GDM1 (cell line): ENCODE results near the gene ARMC8.
"Not testable (repeated sequence)": the region's sequence is repeated elsewhere in the genome, so short reads cannot be mapped to it uniquely, and the experiment has no call there.

Source experiments
- DNase-seq: peaks from one replicate; lab custom pipeline; 2025; lab: John Stamatoyannopoulos, UW

Gene ARMC8

GRCh38 chr3:138187296-138188012 lies at the start of gene ARMC8:
TSS of gene ARMC8 (plus strand) at chr3:138187301. CDS start at chr3:138187555, 254 bp downstream.
- DNase-seq = peak; percentile 67

- no peak for DNase-seq
These were observed 49.2 kb upstream of the ARMC8 start for GRCh38 chr3:138137861-138138260.

- no peak for DNase-seq
These were observed 47.4 kb upstream of the ARMC8 start for GRCh38 chr3:138139691-138140090.

- DNase-seq = no peak
These were observed 46.2 kb upstream of the ARMC8 start for GRCh38 chr3:138140940-138141339.

- DNase-seq = not testable (repeated sequence)
These were observed 44.9 kb upstream of the ARMC8 start for GRCh38 chr3:138142181-138142580.

- no peak for DNase-seq
These were observed 38.6 kb upstream of the ARMC8 start for GRCh38 chr3:138148503-138148902.

- no peak for DNase-seq
These were observed 32.6 kb upstream of the ARMC8 start for GRCh38 chr3:138154534-138154933.

GRCh38 chr3:138157743-138158142 lies 29.4 kb upstream of the ARMC8 start:
- no peak for DNase-seq

- no peak for DNase-seq
These were observed 22.0 kb upstream of the ARMC8 start for GRCh38 chr3:138165061-138165460.

GRCh38 chr3:138172625-138173024 lies 14.5 kb upstream of the ARMC8 start:
- DNase-seq = no peak

- DNase-seq = no peak
These were observed 13.2 kb upstream of the ARMC8 start for GRCh38 chr3:138173769-138174420.

GRCh38 chr3:138174421-138175131 lies 12.5 kb upstream of the ARMC8 start, which contains the start of gene DBR1:
TSS of gene DBR1 (minus strand) at chr3:138174921. CDS start at chr3:138174795, 126 bp downstream.
- peak; percentile 68 for DNase-seq

- DNase-seq = peak; percentile 12
These were observed 6.6 kb upstream of the ARMC8 start for GRCh38 chr3:138180375-138181029.

GRCh38 chr3:138184994-138185393 lies 2.1 kb upstream of the ARMC8 start:
- DNase-seq = no peak

GRCh38 chr3:138186221-138186620 lies 880 bp upstream of the ARMC8 start:
- DNase-seq = no peak

GRCh38 chr3:138186803-138187295 lies 252 bp upstream of the ARMC8 start:
- peak; percentile 84 for DNase-seq

GRCh38 chr3:138188013-138188730 lies 1.1 kb downstream of the ARMC8 start:
- DNase-seq = no peak

- no peak for DNase-seq
These were observed 8.4 kb downstream of the ARMC8 start for GRCh38 chr3:138195481-138195880.

- no peak for DNase-seq
These were observed 8.9 kb downstream of the ARMC8 start for GRCh38 chr3:138196023-138196422.

GRCh38 chr3:138197058-138197457 lies 10.0 kb downstream of the ARMC8 start:
- DNase-seq = peak; percentile 2

- no peak for DNase-seq
These were observed 10.4 kb downstream of the ARMC8 start for GRCh38 chr3:138197524-138197923.
